Right atrium auricular region (tissue), 2 donors: Measurements from ENCODE around the gene ZNF521. TPM values are rescaled to one million over a fixed set of nuclear protein-coding genes. Genes with fewer than 3 reads are reported as not detected.

Source experiments
- DNase-seq: peaks from one replicate; pipeline ENCODE4 v3.0.0-alpha.2; 2019; ENCODE audit warnings: low spot score
- H3K27ac ChIP-seq, 2 donors: fragments of 200-600 bp; sonication (generic); 1 replicate in 1 of 2; 2 replicates in 1 of 2; pipeline ENCODE4 v1.5.1; 2016 to 2019
- H3K27me3 ChIP-seq, 2 donors: fragments of 200-600 bp; sonication (generic); one replicate each; pipeline versions ENCODE4 v1.5.1 to v1.6.0; 2017 to 2019
- H3K36me3 ChIP-seq: fragments of 200-600 bp; sonication (generic); one replicate; pipeline ENCODE4 v1.5.1; 2016
- H3K4me1 ChIP-seq, 2 donors: fragments of 200-600 bp; sonication (generic); one replicate each; pipeline versions ENCODE4 v1.5.1 to v1.6.0; 2017 to 2019
- H3K4me3 ChIP-seq, 2 donors: fragments of 200-600 bp; sonication (generic); 1 replicate in 1 of 2; 2 replicates in 1 of 2; pipeline ENCODE4 v1.5.1; 2017 to 2019; ENCODE audit warnings: mild to moderate bottlenecking in 1 of 2, moderate library complexity in 1 of 2
- H3K9me3 ChIP-seq, 2 donors: fragments of 200-600 bp; sonication (generic); one replicate each; pipeline ENCODE4 v1.5.1; 2019
- CTCF ChIP-seq, 2 donors: fragments of 200-600 bp; sonication (generic); IDR thresholded peaks; one replicate each; pipeline ENCODE4 v1.5.1; 2019; ENCODE audit warnings: antibody characterized with exemption in 2 of 2
- total RNA-seq, 2 donors: library from RNA; depleted of rRNA; stranded (reverse); fragments of >200 nt; gene quantifications; one replicate each; pipeline ENCODE4 v1.1.0, GENCODE V29; 2016

ZNF521 gene
- total RNA-seq, 2 donors from 2014 or later = 36.1 to 37.5 TPM

GRCh38 chr18:25121442-25121841 lies 230.5 kb downstream of the ZNF521 start:
- Histone ChIP-seq H3K27ac (no peak overlapping the region), H3K9me3 (peaks cover 0 to 23% of the 10 kb centered on the region in 2 donors), H3K27me3 (no peaks in the 10 kb centered on the region), H3K4me3 (no peak overlapping the region), H3K4me1 (no peaks in the 10 kb centered on the region), H3K36me3 (no peaks in the 10 kb centered on the region)
- no peak for DNase-seq
- TF ChIP-seq CTCF (IDR thresholded peaks at IDR 0.05) = no peak

GRCh38 chr18:25113566-25113965 lies 238.4 kb downstream of the ZNF521 start:
- no peak for DNase-seq
- Histone ChIP-seq H3K27ac (no peak overlapping the region), H3K4me3 (no peak overlapping the region), H3K4me1 (no peaks in the 10 kb centered on the region), H3K27me3 (no peaks in the 10 kb centered on the region), H3K9me3 (peaks cover 0 to 16% of the 10 kb centered on the region in 2 donors), H3K36me3 (no peaks in the 10 kb centered on the region)
- TF ChIP-seq CTCF (IDR thresholded peaks at IDR 0.05) = no peak

- Histone ChIP-seq H3K36me3 (no peaks in the 10 kb centered on the region), H3K27ac (no peak overlapping the region), H3K4me1 (no peaks in the 10 kb centered on the region), H3K4me3 (no peak overlapping the region), H3K27me3 (no peaks in the 10 kb centered on the region), H3K9me3 (peaks cover 0 to 10% of the 10 kb centered on the region in 2 donors)
- TF ChIP-seq CTCF (IDR thresholded peaks at IDR 0.05) = no peak
- DNase-seq = no peak
Observed at GRCh38 chr18:25112821-25113434, 239.0 kb downstream of the ZNF521 start.

GRCh38 chr18:25111377-25112288 lies 240.3 kb downstream of the ZNF521 start:
- Histone ChIP-seq H3K4me3 (no peak overlapping the region), H3K9me3 (no peaks in the 10 kb centered on the region), H3K27ac (no peak overlapping the region), H3K4me1 (no peaks in the 10 kb centered on the region), H3K36me3 (no peaks in the 10 kb centered on the region), H3K27me3 (no peaks in the 10 kb centered on the region)
- DNase-seq = no peak
- TF ChIP-seq CTCF (IDR thresholded peaks at IDR 0.05) = no peak

- H3K27ac ChIP-seq = no peak overlapping the region
- no peaks in the 10 kb centered on the region for H3K4me1 ChIP-seq
- TF ChIP-seq CTCF (IDR thresholded peaks at IDR 0.05) = no peak
Observed at GRCh38 chr18:25109484-25109883, 242.5 kb downstream of the ZNF521 start.

More at GRCh38 chr18:25109484-25109883, 242.5 kb downstream of the ZNF521 start:
- H3K36me3 ChIP-seq = no peaks in the 10 kb centered on the region
- no peaks in the 10 kb centered on the region for H3K9me3 ChIP-seq
- H3K4me3 ChIP-seq = no peak overlapping the region
- DNase-seq = no peak
- H3K27me3 ChIP-seq = no peaks in the 10 kb centered on the region
